Measurements from ENCODE around the gene ATP5ME. TPM values are rescaled to one million over a fixed set of nuclear protein-coding genes. Genes with fewer than 3 reads are reported as not detected.

ATP5ME gene
- total RNA-seq, 2 donors from 2014 or later, result 416 to 553 TPM

DNA sequence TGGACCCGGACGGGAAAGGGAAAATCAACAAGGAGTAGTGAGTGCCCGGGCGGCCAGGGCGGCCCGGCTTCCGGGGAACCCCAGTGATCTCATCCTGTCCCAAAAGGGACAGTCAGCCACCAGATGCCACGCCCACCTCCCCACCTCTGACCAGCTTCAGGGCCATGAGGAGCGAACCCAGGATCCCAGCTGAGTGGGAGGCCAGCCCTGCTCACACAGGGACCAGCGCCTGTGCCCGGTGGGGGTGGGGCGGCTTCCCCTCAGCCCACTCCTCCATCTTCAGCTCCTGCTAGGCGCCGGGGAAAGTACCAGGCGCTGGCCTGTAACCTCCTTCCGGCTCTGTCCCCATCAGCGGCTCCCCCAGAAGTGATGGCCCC is 6.5 kb upstream of the ATP5ME start:
- Histone ChIP-seq H3K36me3 (no peaks in the 10 kb centered on the region), H3K9me3 (no peaks in the 10 kb centered on the region), H3K9ac (ENCODE audit: low read depth in 2 of 2, low read length in 2 of 2) (peak overlapping the region; percentile 9 to 55), H3K4me1 (peaks cover 4% of the 10 kb centered on the region), H3K27me3 (no peaks in the 10 kb centered on the region), H3K27ac (no peak overlapping the region), H3K4me3 (peak overlapping the region; percentile 43)
- intact Hi-C loops (cut with DNase I), result no loop called here
- TF ChIP-seq, protein P1, sequence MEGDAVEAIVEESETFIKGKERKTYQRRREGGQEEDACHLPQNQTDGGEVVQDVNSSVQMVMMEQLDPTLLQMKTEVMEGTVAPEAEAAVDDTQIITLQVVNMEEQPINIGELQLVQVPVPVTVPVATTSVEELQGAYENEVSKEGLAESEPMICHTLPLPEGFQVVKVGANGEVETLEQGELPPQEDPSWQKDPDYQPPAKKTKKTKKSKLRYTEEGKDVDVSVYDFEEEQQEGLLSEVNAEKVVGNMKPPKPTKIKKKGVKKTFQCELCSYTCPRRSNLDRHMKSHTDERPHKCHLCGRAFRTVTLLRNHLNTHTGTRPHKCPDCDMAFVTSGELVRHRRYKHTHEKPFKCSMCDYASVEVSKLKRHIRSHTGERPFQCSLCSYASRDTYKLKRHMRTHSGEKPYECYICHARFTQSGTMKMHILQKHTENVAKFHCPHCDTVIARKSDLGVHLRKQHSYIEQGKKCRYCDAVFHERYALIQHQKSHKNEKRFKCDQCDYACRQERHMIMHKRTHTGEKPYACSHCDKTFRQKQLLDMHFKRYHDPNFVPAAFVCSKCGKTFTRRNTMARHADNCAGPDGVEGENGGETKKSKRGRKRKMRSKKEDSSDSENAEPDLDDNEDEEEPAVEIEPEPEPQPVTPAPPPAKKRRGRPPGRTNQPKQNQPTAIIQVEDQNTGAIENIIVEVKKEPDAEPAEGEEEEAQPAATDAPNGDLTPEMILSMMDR (IDR thresholded peaks at IDR 0.05), result no peak
- DNase-seq, result no peak

DNA sequence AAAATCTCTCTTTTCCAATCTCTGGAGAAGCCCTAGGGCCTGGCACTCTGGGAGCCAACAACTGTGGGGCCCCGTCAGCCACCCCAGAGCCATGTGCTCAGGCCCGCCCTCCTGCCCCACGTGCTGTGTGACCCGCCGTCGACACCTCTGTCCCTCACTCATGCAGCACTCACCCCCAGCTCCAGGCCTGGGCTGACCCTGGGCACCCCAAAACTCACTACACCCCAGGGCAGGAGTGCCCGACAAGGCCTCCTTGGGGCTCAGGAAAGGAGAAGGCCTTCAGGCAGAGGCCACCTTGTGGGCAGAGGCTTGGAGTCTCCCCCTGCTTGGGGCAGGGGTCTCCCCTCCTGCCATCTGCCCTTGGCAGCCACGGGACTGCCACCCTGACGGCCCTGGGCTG is 6.0 kb upstream of the ATP5ME start:
- Histone ChIP-seq H3K36me3 (no peaks in the 10 kb centered on the region), H3K9me3 (no peaks in the 10 kb centered on the region), H3K4me1 (peaks cover 4% of the 10 kb centered on the region), H3K9ac (ENCODE audit: low read depth in 2 of 2, low read length in 2 of 2) (peak overlapping the region in 1 of 2 donors; percentile 9), H3K4me3 (no peak overlapping the region), H3K27ac (no peak overlapping the region), H3K27me3 (no peaks in the 10 kb centered on the region)
- intact Hi-C loops (cut with DNase I), result no loop called here
- TF ChIP-seq, protein P1 (IDR thresholded peaks at IDR 0.05), result no peak
- no peak for DNase-seq

DNA sequence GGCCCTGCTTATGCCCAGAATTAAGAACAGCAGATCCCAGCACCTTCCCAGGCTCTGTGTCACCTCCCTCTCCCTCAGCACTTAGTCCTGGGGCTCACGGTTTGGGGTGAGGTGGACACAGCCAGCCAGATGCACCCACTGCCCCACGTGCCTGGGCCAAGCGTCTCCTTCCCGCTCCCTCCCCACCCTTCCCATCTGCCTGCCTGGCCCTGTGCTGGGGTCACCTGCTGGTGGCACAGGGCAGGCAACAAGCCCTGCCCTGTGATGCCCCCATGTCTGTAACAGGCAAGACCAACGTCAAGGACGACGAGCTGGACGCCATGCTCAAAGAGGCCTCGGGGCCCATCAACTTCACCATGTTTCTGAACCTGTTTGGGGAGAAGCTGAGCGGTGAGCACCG is 5.6 kb upstream of the ATP5ME start:
- Histone ChIP-seq H3K9me3 (no peaks in the 10 kb centered on the region), H3K4me1 (peaks cover 4% of the 10 kb centered on the region), H3K27ac (no peak overlapping the region), H3K9ac (ENCODE audit: low read depth in 2 of 2, low read length in 2 of 2) (no peak overlapping the region), H3K4me3 (no peak overlapping the region), H3K27me3 (no peaks in the 10 kb centered on the region), H3K36me3 (no peaks in the 10 kb centered on the region)
- DNase-seq, result no peak
- TF ChIP-seq, protein P1 (IDR thresholded peaks at IDR 0.05), result no peak
- intact Hi-C loops (cut with DNase I), result no loop called here

DNA sequence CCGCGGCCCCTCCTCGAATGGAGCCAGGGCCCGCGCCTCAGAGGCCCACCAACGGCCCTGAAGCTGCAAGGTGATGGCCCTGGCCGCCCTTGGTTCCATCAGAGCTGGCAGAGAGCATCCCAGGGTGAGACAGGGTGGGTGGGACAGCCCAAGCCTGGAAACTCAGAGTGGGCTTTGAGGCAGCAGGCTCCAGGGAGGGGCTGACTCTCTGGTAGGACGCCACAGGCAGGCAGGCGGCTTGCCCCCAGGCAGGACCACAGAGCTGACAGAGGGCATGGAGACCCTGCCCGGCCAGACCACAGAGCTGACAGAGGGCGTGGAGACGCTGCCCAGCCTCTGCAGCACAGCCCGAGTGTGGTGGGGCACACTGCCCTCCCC is 5.0 kb upstream of the ATP5ME start:
- DNase-seq, result no peak
- H3K27me3 ChIP-seq, result no peaks in the 10 kb centered on the region
- no peaks in the 10 kb centered on the region for H3K36me3 ChIP-seq
- H3K9me3 ChIP-seq, result no peaks in the 10 kb centered on the region
- no peak overlapping the region for H3K9ac ChIP-seq (ENCODE audit: low read depth in 2 of 2, low read length in 2 of 2)
- H3K27ac ChIP-seq, result no peak overlapping the region
- peaks cover 4% of the 10 kb centered on the region for H3K4me1 ChIP-seq
- intact Hi-C loops (cut with DNase I), result no loop called here
- TF ChIP-seq, protein P1 (IDR thresholded peaks at IDR 0.05), result no peak
- no peak overlapping the region for H3K4me3 ChIP-seq

DNA sequence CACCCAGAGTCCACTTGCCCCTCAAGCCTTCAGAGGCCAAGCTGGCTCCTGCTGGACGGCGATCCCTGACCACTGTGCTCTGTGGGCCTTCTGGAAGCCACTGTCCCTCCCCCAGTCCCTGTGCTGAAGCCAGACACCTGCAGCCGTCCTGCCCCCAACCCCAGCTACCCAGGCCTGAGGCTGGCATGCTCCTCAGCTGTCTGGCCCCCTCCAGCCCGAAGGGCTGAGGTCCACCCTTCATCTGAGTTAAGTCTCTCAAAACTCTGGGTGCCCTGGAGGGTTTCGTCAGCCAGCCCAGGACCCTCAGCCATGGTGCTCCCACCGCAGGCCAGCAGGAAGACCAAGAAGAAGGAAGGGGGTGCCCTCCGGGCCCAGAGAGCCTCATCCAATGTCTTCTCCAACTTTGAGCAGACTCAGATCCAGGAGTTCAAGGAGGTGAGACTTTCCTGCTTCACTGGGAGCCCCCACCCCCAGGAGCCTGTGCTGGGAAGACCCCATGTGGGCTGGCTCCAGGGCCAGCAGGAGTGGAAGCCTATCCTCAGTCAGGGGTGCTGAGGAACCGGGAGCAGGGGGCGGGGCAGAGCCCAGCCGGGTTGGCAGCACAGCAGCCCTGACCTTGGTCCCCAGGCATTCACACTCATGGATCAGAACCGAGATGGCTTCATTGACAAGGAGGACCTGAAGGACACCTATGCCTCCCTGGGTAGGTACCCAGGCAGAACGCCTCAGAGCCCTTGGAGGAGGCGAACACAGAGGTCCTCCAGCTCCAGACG is 4.4 kb upstream of the ATP5ME start:
- peaks cover 4% of the 10 kb centered on the region for H3K4me1 ChIP-seq
- intact Hi-C loops (cut with DNase I), result no loop called here

More for the DNA sequence above, 4.4 kb upstream of the ATP5ME start:
- no peak overlapping the region for H3K4me3 ChIP-seq
- peak overlapping the region in 1 of 2 donors; percentile 39 for H3K9ac ChIP-seq (ENCODE audit: low read depth in 2 of 2, low read length in 2 of 2)
- no peaks in the 10 kb centered on the region for H3K27me3 ChIP-seq
- H3K27ac ChIP-seq, result no peak overlapping the region
- DNase-seq, result no peak
- no peaks in the 10 kb centered on the region for H3K36me3 ChIP-seq
- H3K9me3 ChIP-seq, result no peaks in the 10 kb centered on the region
- TF ChIP-seq, protein P1 (IDR thresholded peaks at IDR 0.05), result no peak

Data from colonic mucosa (tissue), 4 donors.